ENCODE data around the gene ZFAND4.

GRCh38 chr10:45625879-45626278 is 46.7 kb downstream of the ZFAND4 start:
- TF ChIP-seq FOS (IDR thresholded peaks at IDR 0.05; ENCODE audit: borderline replicate concordance, insufficient read depth, low read length) (no peak), CTCF (IDR thresholded peaks at IDR 0.05; ENCODE audit: extremely low read depth in 1 of 2, insufficient read depth in 1 of 2, low read depth in 1 of 2, low read length in 2 of 2) (no peak), EZH2 (IDR thresholded peaks at IDR 0.05; ENCODE audit: borderline replicate concordance, low read depth, low read length, severe bottlenecking) (no peak), POLR2AphosphoS5 (IDR thresholded peaks at IDR 0.05; ENCODE audit: insufficient read depth, low read depth, low read length) (no peak), POLR2A (IDR thresholded peaks at IDR 0.05; ENCODE audit: low read depth, low read length) (no peak), GATA2 (IDR thresholded peaks at IDR 0.05; ENCODE audit: insufficient read depth, insufficient read length, low read depth, low read length) (no peak), MYC (IDR thresholded peaks at IDR 0.05; ENCODE audit: low read depth, low read length) (no peak), JUN (IDR thresholded peaks at IDR 0.05; ENCODE audit: borderline replicate concordance, insufficient read depth, insufficient read length, low read depth) (no peak), MAX (IDR thresholded peaks at IDR 0.05; ENCODE audit: insufficient read depth, insufficient read length) (no peak)
